Mesodermal cell (in vitro differentiated cells): ENCODE results near the gene PITPNC1.

Experiments
- H3K27ac ChIP-seq: 2 replicates; pipeline ENCODE4 v1.7.0; 2013; ENCODE audit warnings: mild to moderate bottlenecking, low read depth, low read length, moderate library complexity; ENCODE audit not compliant: severe bottlenecking
- H3K36me3 ChIP-seq: 2 replicates; pipeline ENCODE4 v1.7.1; 2013; ENCODE audit warnings: mild to moderate bottlenecking, low read length, moderate library complexity; ENCODE audit not compliant: control insufficient read depth, insufficient read depth
- H3K4me1 ChIP-seq: one replicate; pipeline ENCODE4 v1.7.1; 2013; ENCODE audit warnings: mild to moderate bottlenecking, low read length; ENCODE audit not compliant: insufficient read depth, control insufficient read depth, poor library complexity, severe bottlenecking
- H3K4me3 ChIP-seq: 2 replicates; pipeline ENCODE4 v1.7.0; 2013; ENCODE audit warnings: low read length, control low read depth, mild to moderate bottlenecking; ENCODE audit not compliant: insufficient read depth, poor library complexity, severe bottlenecking; ENCODE audit errors: extremely low read depth
- H3K9me3 ChIP-seq: 2 replicates; pipeline ENCODE4 v1.7.1; 2013; ENCODE audit warnings: mild to moderate bottlenecking, low read length, moderate library complexity; ENCODE audit not compliant: control insufficient read depth
- WGBS, 2 experiments: methylation state at CpG; one replicate each; pipeline ENCODE4 v1.1.5; 2013; ENCODE audit warnings: missing lambda C conversion rate in 2 of 2; ENCODE audit not compliant: insufficient coverage in 2 of 2; 5-methylcytosine and 5-hydroxymethylcytosine counted together

PITPNC1 gene

DNA sequence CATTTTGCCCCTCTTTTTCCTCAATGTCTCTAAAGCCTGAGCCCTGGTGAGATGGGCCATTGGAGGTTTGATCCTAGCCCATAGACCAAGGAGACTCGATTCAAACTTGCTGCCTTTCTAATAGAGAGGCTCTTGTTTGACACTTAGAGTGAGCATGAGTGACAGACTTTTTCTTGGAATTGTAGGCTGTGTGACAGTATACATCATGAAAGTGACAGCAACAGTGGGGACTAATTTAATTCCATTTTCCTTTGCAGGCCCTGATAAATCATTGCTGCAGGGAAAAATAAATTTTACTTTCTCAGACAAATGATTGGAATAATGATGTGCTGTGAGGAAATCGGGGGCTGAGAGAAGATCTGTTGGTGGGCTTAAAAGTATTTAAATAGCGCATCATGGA is 171.6 kb downstream of the PITPNC1 start:
- H3K36me3 ChIP-seq = no peaks in the 10 kb centered on the region
- no peaks in the 10 kb centered on the region for H3K9me3 ChIP-seq
- 83 to 87% methylated on average over 2 to 3 of the region's 3 CpGs for WGBS, 2 experiments
- no peak overlapping the region for H3K27ac ChIP-seq
- H3K4me3 ChIP-seq = no peak overlapping the region
- H3K4me1 ChIP-seq = no peaks in the 10 kb centered on the region

DNA sequence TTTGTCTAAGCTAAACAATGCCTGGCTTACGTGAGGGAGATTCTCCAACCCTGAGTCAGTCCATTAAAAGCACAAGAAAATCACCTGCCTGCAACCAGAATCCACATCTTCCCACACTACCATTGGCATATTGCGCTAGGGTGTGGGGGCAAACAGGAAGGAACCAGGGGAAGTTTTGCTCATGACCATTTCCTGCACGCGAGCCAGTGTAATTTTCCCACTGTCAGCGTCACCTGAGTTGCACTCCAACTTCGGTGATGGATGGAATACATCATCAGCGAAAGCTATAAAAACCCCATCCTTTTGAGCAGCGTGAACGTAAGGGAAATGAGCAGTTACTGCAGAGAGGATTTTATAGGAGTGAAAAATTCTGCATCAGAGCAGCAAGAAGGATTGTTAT is 172.7 kb downstream of the PITPNC1 start:
- whole genome bisulfite sequencing, 2 experiments = 97 to 99% methylated on average over 8 of the region's 9 CpGs
- H3K9me3 ChIP-seq = no peaks in the 10 kb centered on the region
- no peaks in the 10 kb centered on the region for H3K36me3 ChIP-seq
- H3K27ac ChIP-seq = no peak overlapping the region
- no peaks in the 10 kb centered on the region for H3K4me1 ChIP-seq
- H3K4me3 ChIP-seq = no peak overlapping the region

GRCh38 chr17:67554634-67555033 is 177.6 kb downstream of the PITPNC1 start:
- H3K4me1 ChIP-seq = no peaks in the 10 kb centered on the region
- no peak overlapping the region for H3K4me3 ChIP-seq
- peaks cover 13% of the 10 kb centered on the region for H3K36me3 ChIP-seq
- H3K9me3 ChIP-seq = no peaks in the 10 kb centered on the region
- H3K27ac ChIP-seq = no peak overlapping the region
- WGBS, 2 experiments = 100% methylated on average over 3 to 4 of the region's 6 CpGs

DNA sequence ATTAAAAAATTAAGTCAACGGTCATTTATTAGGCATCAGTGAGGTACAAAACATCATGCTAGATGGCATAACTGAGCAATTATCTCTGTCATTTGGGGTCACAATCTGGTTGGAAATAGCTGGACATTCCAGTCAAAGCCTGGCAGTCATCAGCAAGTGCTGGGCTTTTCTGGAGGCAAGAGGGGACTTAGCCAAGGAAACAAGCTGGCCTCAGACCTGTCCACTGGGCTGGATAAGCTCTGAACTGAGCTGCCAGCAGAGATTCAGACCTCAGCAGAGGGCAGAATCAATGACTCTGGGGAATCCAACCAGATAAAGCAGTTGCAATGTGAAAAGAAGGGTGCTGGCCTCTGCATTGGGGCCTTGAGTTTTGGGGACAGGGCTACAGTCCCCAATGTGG is 178.8 kb downstream of the PITPNC1 start:
- no peak overlapping the region for H3K4me3 ChIP-seq
- H3K27ac ChIP-seq = no peak overlapping the region
- H3K36me3 ChIP-seq = peaks cover 13% of the 10 kb centered on the region
- WGBS, 2 experiments = 100% methylated on average over 1 of the region's 1 CpG
- no peaks in the 10 kb centered on the region for H3K9me3 ChIP-seq
- H3K4me1 ChIP-seq = no peaks in the 10 kb centered on the region

GRCh38 chr17:67557052-67557845 is 180.2 kb downstream of the PITPNC1 start:
- peaks cover 15% of the 10 kb centered on the region for H3K36me3 ChIP-seq
- 95 to 99% methylated on average over 9 of the region's 11 CpGs for WGBS, 2 experiments
- peak overlapping the region; percentile 47 for H3K27ac ChIP-seq
- H3K9me3 ChIP-seq = no peaks in the 10 kb centered on the region
- no peak overlapping the region for H3K4me3 ChIP-seq
- H3K4me1 ChIP-seq = no peaks in the 10 kb centered on the region

DNA sequence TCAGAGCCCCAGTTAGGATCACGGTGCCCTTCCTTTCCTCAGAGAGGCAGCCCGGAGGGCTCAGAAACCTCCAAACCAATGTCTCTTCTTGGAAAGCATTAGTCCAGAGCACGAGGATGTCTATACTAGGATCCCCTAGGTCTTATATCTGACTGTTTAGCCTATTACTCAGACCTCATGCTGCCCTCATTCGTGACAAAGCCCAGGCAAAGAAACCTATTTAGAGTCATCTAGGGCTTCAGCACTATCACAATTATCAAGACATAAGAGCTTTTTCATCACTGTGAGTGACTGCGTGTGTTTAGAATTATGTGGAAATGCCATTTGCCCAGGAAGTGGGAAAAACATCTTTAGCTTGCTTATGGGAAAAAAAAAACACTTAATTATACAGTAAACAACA is 180.8 kb downstream of the PITPNC1 start:
- WGBS, 2 experiments = 93 to 100% methylated on average over 2 to 3 of the region's 5 CpGs
- H3K4me3 ChIP-seq = no peak overlapping the region
- H3K36me3 ChIP-seq = peaks cover 16% of the 10 kb centered on the region
- peak overlapping the region; percentile 47 for H3K27ac ChIP-seq
- no peaks in the 10 kb centered on the region for H3K4me1 ChIP-seq
- no peaks in the 10 kb centered on the region for H3K9me3 ChIP-seq

DNA sequence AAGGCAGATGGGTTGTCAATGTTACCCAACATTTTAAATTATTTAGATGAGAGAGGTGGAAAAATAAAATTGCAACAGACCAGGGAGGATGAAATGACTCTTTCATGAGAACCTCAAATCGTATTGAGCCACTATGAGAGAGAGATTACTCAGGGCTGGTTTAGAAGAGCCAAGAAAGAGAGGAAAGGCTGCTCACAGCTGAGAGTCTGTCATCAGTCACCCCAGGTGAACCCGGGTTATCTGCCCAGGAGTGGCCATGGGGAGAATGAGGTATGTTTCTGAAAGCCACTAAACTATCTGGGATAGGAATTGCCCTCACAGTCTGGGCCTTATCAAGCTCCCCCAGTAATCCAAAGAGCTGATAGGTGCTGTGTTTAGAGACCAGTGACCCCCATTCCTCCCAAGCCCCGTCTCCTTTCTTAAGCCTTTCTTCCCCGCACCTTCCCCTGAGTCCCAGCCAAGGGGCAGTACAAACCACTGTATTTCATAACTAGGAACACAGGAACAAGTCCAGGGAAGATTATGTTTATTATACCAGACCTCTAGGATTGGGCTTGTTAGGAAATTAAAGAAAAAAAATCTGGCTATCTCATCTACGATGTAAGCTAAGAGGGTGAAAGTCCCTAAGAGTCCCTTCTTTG is 181.8 kb downstream of the PITPNC1 start:
- no peak overlapping the region for H3K27ac ChIP-seq
- H3K4me1 ChIP-seq = no peaks in the 10 kb centered on the region
- no peaks in the 10 kb centered on the region for H3K9me3 ChIP-seq
- WGBS, 2 experiments = 88 to 91% methylated on average over 1 of the region's 5 CpGs
- no peak overlapping the region for H3K4me3 ChIP-seq
- peaks cover 16% of the 10 kb centered on the region for H3K36me3 ChIP-seq

GRCh38 chr17:67559381-67559966 is 182.4 kb downstream of the PITPNC1 start:
- Histone ChIP-seq H3K4me1 (no peaks in the 10 kb centered on the region), H3K36me3 (peaks cover 16% of the 10 kb centered on the region), H3K27ac (no peak overlapping the region), H3K9me3 (no peaks in the 10 kb centered on the region), H3K4me3 (no peak overlapping the region)
- WGBS, 2 experiments = 80 to 85% methylated on average over 5 to 6 of the region's 10 CpGs

DNA sequence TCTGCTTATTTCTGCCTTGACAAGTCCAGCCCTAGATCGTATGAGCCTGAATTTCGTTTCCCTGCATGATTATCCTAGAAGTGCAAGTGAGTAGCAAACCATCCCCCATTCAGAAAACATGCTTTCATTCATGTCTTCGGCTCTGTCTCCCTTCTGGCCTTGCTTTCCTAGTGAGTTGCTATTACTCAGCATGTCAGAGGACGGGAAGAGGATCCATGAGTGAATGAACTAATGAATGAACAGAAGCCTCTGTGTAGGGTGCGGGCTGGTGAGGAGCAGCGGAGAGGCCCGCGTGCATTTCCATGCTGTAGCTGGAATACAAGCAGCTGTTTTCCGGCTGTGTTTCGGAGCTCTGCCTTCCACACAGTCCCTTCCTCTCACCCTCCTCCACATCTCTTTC is 184.9 kb downstream of the PITPNC1 start:
- no peaks in the 10 kb centered on the region for H3K4me1 ChIP-seq
- H3K9me3 ChIP-seq = no peaks in the 10 kb centered on the region
- no peak overlapping the region for H3K4me3 ChIP-seq
- H3K27ac ChIP-seq = no peak overlapping the region
- WGBS, 2 experiments = 94 to 97% methylated on average over 8 of the region's 10 CpGs
- peaks cover 5% of the 10 kb centered on the region for H3K36me3 ChIP-seq

DNA sequence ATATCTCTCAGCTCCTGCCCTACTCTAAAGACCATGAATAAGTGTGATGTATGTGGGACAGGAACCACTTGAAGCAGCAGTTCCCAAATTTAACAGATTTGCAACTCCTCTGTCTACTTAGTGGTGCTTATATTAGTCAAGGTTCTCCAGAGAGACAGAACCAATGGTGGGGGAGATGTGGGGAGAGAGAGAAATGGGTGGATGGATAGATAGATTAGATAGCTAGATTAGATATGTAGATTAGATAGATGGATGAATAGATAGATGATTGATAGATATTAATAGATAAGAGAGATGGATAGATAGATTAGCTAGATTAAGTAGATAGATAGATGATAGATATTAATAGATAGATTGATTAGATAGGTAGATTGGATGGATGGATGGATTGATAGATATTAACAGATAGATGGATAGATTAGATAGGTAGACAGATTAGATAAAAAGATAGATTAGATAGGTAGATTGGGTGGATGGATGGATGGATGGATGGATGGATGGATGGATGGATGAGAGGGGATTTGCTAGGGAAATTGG is 186.7 kb downstream of the PITPNC1 start:
- Histone ChIP-seq H3K9me3 (no peaks in the 10 kb centered on the region), H3K4me1 (peaks cover 3% of the 10 kb centered on the region), H3K36me3 (peaks cover 3% of the 10 kb centered on the region), H3K27ac (no peak overlapping the region), H3K4me3 (no peak overlapping the region)

- Histone ChIP-seq H3K27ac (no peak overlapping the region), H3K36me3 (peaks cover 3% of the 10 kb centered on the region)
- WGBS, 2 experiments = 100% methylated on average over 1 of the region's 2 CpGs
Observed at GRCh38 chr17:67565068-67565467, 188.0 kb downstream of the PITPNC1 start.

More at GRCh38 chr17:67565068-67565467, 188.0 kb downstream of the PITPNC1 start:
- Histone ChIP-seq H3K4me3 (no peak overlapping the region), H3K9me3 (no peaks in the 10 kb centered on the region), H3K4me1 (peaks cover 16% of the 10 kb centered on the region)
